K562 (cell line): Measurements from ENCODE around the gene MED13L. TPM values are rescaled to one million over a fixed set of nuclear protein-coding genes. Genes with fewer than 3 reads are reported as not detected.
A peak's percentile ranks its signal among the peaks of the same experiment; 100 is the strongest.

Source experiments
- ADNP ChIP-seq: fragments of 200-800 bp; sonication (Bioruptor generic); IDR thresholded peaks from 2 replicates; pipeline ENCODE4 v1.6.1; 2016; ENCODE audit warnings: missing genetic modification characterization, missing compliant biosample characterization
- BCOR ChIP-seq: fragments of 450-650 bp; IDR thresholded peaks from 2 replicates; pipeline ENCODE4 v1.6.1; 2016
- CCAR2 ChIP-seq: fragments of 200-400 bp; formaldehyde crosslinking; IDR thresholded peaks from 2 replicates; pipeline ENCODE4 v1.6.1; 2017; ENCODE audit warnings: mild to moderate bottlenecking, low read depth, low read length
- HDAC1 ChIP-seq, 2 experiments: fragments of 450-650 bp; IDR thresholded peaks; 2 replicates each; pipeline ENCODE4 v1.6.1; 2016 to 2017; ENCODE audit warnings: inconsistent platforms in 1 of 2, mild to moderate bottlenecking in 1 of 2, moderate library complexity in 1 of 2
- KDM1A ChIP-seq, 2 experiments: fragments of 450-650 bp; IDR thresholded peaks; 2 replicates each; pipeline ENCODE4 v1.6.1; 2016; ENCODE audit warnings: mild to moderate bottlenecking in 2 of 2
- SIRT6 ChIP-seq: IDR thresholded peaks from one replicate; pipeline ENCODE4 v1.6.1; 2012; ENCODE audit warnings: low read depth, mild to moderate bottlenecking, control low read depth, inconsistent platforms, low read length, moderate library complexity
- SMARCA5 ChIP-seq: fragments of 450-650 bp; IDR thresholded peaks from 2 replicates; pipeline ENCODE4 v1.6.1; 2016
- STAT5A ChIP-seq: IDR thresholded peaks from 2 replicates; pipeline ENCODE4 v1.6.1; 2012; ENCODE audit warnings: low read length, inconsistent platforms, borderline replicate concordance
- ZNF174 ChIP-seq: fragments of 250-450 bp; sonication (Bioruptor Pico); IDR thresholded peaks from 2 replicates; pipeline ENCODE4 v1.4.0; 2020; ENCODE audit warnings: mild to moderate bottlenecking
- ZNF184 ChIP-seq: sonication (generic); formaldehyde crosslinking; IDR thresholded peaks from 2 replicates; pipeline ENCODE4 v1.5.0; 2020; ENCODE audit warnings: missing genetic modification reagents
- polyA plus RNA-seq, 8 experiments: library from polyadenylated mRNA; depleted of rRNA in 4 of 8; stranded (reverse) in 5 of 8; unstranded in 3 of 8; fragments of >200 nt; fragmentation: Nextera tagmentation in 2 of 8; fragmentation: Illumina TruSeq in 1 of 8; extraction: Ambion mirVana in 2 of 8; extraction: Trizol in 1 of 8; gene quantifications; 2 replicates each; pipeline versions ENCODE4 v1.2.1 to v1.2.3, GENCODE V29; 2011 to 2014; ENCODE audit warnings: inconsistent platforms in 1 of 8, missing spikeins in 1 of 8
- total RNA-seq, 7 experiments: library from RNA; depleted of rRNA in 6 of 7; stranded (reverse); fragments of >200 nt in 6 of 7; fragmentation: Illumina TruSeq in 2 of 7; extraction: Trizol in 2 of 7; gene quantifications; 2 replicates each; pipeline versions ENCODE4 v1.2.1 to v1.2.3, GENCODE V29; 2011 to 2021; ENCODE audit warnings: low replicate concordance in 1 of 7
- TF ChIP-seq, protein P1 (sequence below): fragments of 450-650 bp; formaldehyde crosslinking; IDR thresholded peaks from 2 replicates; pipeline ENCODE4 v1.4.0; 2020; ENCODE audit warnings: mild to moderate bottlenecking, moderate library complexity
- TF ChIP-seq, protein P2 (sequence below): sonication (generic); IDR thresholded peaks from 2 replicates; pipeline ENCODE4 v1.6.1; 2016
- TF ChIP-seq, protein P3 (sequence below): fragments of 450-650 bp; IDR thresholded peaks from 2 replicates; pipeline ENCODE4 v1.6.1; 2016

The MED13L gene
- total and polyA plus RNA-seq, 9 of the 15 experiments (the other 6 are each of a cell fraction or from before 2014, with no cell fraction given) = 13.4 to 90.3 (median 36.9) TPM

DNA sequence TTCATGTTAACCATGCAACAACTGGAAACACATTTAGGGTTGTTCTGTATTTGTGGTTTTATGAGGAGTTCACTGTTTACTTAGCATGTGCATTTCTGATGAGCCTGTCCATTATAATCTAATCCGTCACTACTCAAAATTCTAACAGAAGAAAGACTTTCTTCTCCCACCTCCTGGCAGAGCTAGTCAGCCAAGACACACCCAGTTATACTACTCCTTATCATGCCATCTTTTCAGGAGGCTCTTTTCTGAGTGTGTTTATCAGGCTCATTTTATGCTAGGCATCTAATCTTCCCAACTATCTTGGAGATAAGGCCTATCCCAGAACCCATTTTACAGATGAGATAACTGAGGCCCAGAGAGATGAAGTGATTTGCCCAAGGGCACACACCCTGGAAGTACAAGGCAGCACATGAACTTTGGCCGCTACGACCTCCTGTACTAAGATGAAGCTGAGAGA, 10.4 kb upstream of the MED13L start (continued):
- TF ChIP-seq, protein P1, sequence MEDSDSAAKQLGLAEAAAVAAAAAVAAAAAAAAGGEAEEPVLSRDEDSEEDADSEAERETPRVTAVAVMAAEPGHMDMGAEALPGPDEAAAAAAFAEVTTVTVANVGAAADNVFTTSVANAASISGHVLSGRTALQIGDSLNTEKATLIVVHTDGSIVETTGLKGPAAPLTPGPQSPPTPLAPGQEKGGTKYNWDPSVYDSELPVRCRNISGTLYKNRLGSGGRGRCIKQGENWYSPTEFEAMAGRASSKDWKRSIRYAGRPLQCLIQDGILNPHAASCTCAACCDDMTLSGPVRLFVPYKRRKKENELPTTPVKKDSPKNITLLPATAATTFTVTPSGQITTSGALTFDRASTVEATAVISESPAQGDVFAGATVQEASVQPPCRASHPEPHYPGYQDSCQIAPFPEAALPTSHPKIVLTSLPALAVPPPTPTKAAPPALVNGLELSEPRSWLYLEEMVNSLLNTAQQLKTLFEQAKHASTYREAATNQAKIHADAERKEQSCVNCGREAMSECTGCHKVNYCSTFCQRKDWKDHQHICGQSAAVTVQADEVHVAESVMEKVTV (CRISPR knock-in tag) = no peak
- TF ChIP-seq, protein P2, sequence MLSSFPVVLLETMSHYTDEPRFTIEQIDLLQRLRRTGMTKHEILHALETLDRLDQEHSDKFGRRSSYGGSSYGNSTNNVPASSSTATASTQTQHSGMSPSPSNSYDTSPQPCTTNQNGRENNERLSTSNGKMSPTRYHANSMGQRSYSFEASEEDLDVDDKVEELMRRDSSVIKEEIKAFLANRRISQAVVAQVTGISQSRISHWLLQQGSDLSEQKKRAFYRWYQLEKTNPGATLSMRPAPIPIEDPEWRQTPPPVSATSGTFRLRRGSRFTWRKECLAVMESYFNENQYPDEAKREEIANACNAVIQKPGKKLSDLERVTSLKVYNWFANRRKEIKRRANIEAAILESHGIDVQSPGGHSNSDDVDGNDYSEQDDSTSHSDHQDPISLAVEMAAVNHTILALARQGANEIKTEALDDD = peak; percentile 46; the same call in 1 of the 2 replicates
- peak; percentile 94 for TF ChIP-seq BCOR
- TF ChIP-seq SMARCA5 = peak; percentile 87
- peak; percentile 98 for TF ChIP-seq ADNP
- TF ChIP-seq ZNF174 (CRISPR knock-in tag) = no peak
- no peak for TF ChIP-seq ZNF184 (CRISPR knock-in tag)
- TF ChIP-seq, protein P3, sequence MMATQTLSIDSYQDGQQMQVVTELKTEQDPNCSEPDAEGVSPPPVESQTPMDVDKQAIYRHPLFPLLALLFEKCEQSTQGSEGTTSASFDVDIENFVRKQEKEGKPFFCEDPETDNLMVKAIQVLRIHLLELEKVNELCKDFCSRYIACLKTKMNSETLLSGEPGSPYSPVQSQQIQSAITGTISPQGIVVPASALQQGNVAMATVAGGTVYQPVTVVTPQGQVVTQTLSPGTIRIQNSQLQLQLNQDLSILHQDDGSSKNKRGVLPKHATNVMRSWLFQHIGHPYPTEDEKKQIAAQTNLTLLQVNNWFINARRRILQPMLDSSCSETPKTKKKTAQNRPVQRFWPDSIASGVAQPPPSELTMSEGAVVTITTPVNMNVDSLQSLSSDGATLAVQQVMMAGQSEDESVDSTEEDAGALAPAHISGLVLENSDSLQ = peak; percentile 5; the same call in 1 of the 2 replicates
- TF ChIP-seq STAT5A = no peak
- TF ChIP-seq SIRT6 = no peak
- peak; percentile 78 to 88 for TF ChIP-seq KDM1A (IDR thresholded peaks at IDR 0.05)
- TF ChIP-seq CCAR2 = no peak
- no peak for TF ChIP-seq HDAC1 (IDR thresholded peaks at IDR 0.05)
- TF ChIP-seq, all 486 proteins: peak for 13
